ENCODE data around the gene HOXD8.

The HOXD8 gene

GRCh38 chr2:176152350-176153181 lies 23.1 kb downstream of the HOXD8 start:
- Histone ChIP-seq H3K27me3 (ENCODE audit: control insufficient read depth, insufficient read depth, low read length) (peaks cover 97% of the 10 kb centered on the region), H3K4me1 (ENCODE audit: control insufficient read depth, insufficient read depth, low read length) (peaks cover 2% of the 10 kb centered on the region), H3K9ac (ENCODE audit: low read length) (no peak overlapping the region), H3K9me3 (ENCODE audit: control insufficient read depth, low read length) (no peaks in the 10 kb centered on the region), H3K36me3 (ENCODE audit: control insufficient read depth, insufficient read depth, low read length) (no peaks in the 10 kb centered on the region), H3K4me3 (ENCODE audit: low read length) (no peak overlapping the region)

- H3K4me1 ChIP-seq (ENCODE audit: control insufficient read depth, insufficient read depth, low read length): peaks cover 5% of the 10 kb centered on the region
- H3K36me3 ChIP-seq (ENCODE audit: control insufficient read depth, insufficient read depth, low read length): no peaks in the 10 kb centered on the region
- no peak overlapping the region for H3K9ac ChIP-seq (ENCODE audit: low read length)
- H3K4me3 ChIP-seq (ENCODE audit: low read length): no peak overlapping the region
- no peaks in the 10 kb centered on the region for H3K9me3 ChIP-seq (ENCODE audit: control insufficient read depth, low read length)
- peaks cover 96% of the 10 kb centered on the region for H3K27me3 ChIP-seq (ENCODE audit: control insufficient read depth, insufficient read depth, low read length)
These were observed 25.2 kb downstream of the HOXD8 start for GRCh38 chr2:176154576-176155252.

- no peaks in the 10 kb centered on the region for H3K9me3 ChIP-seq (ENCODE audit: control insufficient read depth, low read length)
- H3K36me3 ChIP-seq (ENCODE audit: control insufficient read depth, insufficient read depth, low read length): no peaks in the 10 kb centered on the region
- no peak overlapping the region for H3K4me3 ChIP-seq (ENCODE audit: low read length)
- H3K27me3 ChIP-seq (ENCODE audit: control insufficient read depth, insufficient read depth, low read length): peaks cover 96% of the 10 kb centered on the region
- peaks cover 5% of the 10 kb centered on the region for H3K4me1 ChIP-seq (ENCODE audit: control insufficient read depth, insufficient read depth, low read length)
- H3K9ac ChIP-seq (ENCODE audit: low read length): no peak overlapping the region
These were observed 26.0 kb downstream of the HOXD8 start for GRCh38 chr2:176155356-176156044.

- Histone ChIP-seq H3K9me3 (ENCODE audit: control insufficient read depth, low read length) (no peaks in the 10 kb centered on the region), H3K27me3 (ENCODE audit: control insufficient read depth, insufficient read depth, low read length) (peaks cover 96% of the 10 kb centered on the region), H3K36me3 (ENCODE audit: control insufficient read depth, insufficient read depth, low read length) (no peaks in the 10 kb centered on the region), H3K4me3 (ENCODE audit: low read length) (no peak overlapping the region), H3K4me1 (ENCODE audit: control insufficient read depth, insufficient read depth, low read length) (peaks cover 5% of the 10 kb centered on the region), H3K9ac (ENCODE audit: low read length) (no peak overlapping the region)
These were observed 26.8 kb downstream of the HOXD8 start for GRCh38 chr2:176156301-176156806.

- H3K9ac ChIP-seq (ENCODE audit: low read length): no peak within 1 kb of the TSS
- peaks cover 5% of the 10 kb centered on the region for H3K4me1 ChIP-seq (ENCODE audit: control insufficient read depth, insufficient read depth, low read length)
- peaks cover 96% of the 10 kb centered on the region for H3K27me3 ChIP-seq (ENCODE audit: control insufficient read depth, insufficient read depth, low read length)
- no peaks in the 10 kb centered on the region for H3K9me3 ChIP-seq (ENCODE audit: control insufficient read depth, low read length)
- H3K4me3 ChIP-seq (ENCODE audit: low read length): no peak within 1 kb of the TSS
- no peaks in the 10 kb centered on the region for H3K36me3 ChIP-seq (ENCODE audit: control insufficient read depth, insufficient read depth, low read length)
These were observed 27.4 kb downstream of the HOXD8 start, which contains the start of gene HOXD3 for GRCh38 chr2:176156807-176157498. Gene HOXD3 (plus strand): TSS chr2:176157307. CDS start chr2:176169115, 11,808 bp downstream.

GRCh38 chr2:176157499-176158185 lies 28.1 kb downstream of the HOXD8 start:
- H3K36me3 ChIP-seq (ENCODE audit: control insufficient read depth, insufficient read depth, low read length): no peaks in the 10 kb centered on the region
- no peak overlapping the region for H3K4me3 ChIP-seq (ENCODE audit: low read length)
- no peak overlapping the region for H3K9ac ChIP-seq (ENCODE audit: low read length)
- peaks cover 5% of the 10 kb centered on the region for H3K4me1 ChIP-seq (ENCODE audit: control insufficient read depth, insufficient read depth, low read length)
- no peaks in the 10 kb centered on the region for H3K9me3 ChIP-seq (ENCODE audit: control insufficient read depth, low read length)
- H3K27me3 ChIP-seq (ENCODE audit: control insufficient read depth, insufficient read depth, low read length): peaks cover 96% of the 10 kb centered on the region

- no peak overlapping the region for H3K4me3 ChIP-seq (ENCODE audit: low read length)
- H3K27me3 ChIP-seq (ENCODE audit: control insufficient read depth, insufficient read depth, low read length): peaks cover 98% of the 10 kb centered on the region
These were observed 28.7 kb downstream of the HOXD8 start for GRCh38 chr2:176158186-176158591.

GRCh38 chr2:176158855-176159662 lies 29.6 kb downstream of the HOXD8 start:
- peaks cover 5% of the 10 kb centered on the region for H3K4me1 ChIP-seq (ENCODE audit: control insufficient read depth, insufficient read depth, low read length)
- H3K4me3 ChIP-seq (ENCODE audit: low read length): no peak overlapping the region
- H3K9me3 ChIP-seq (ENCODE audit: control insufficient read depth, low read length): no peaks in the 10 kb centered on the region
- H3K9ac ChIP-seq (ENCODE audit: low read length): no peak overlapping the region
- no peaks in the 10 kb centered on the region for H3K36me3 ChIP-seq (ENCODE audit: control insufficient read depth, insufficient read depth, low read length)
- H3K27me3 ChIP-seq (ENCODE audit: control insufficient read depth, insufficient read depth, low read length): peaks cover 98% of the 10 kb centered on the region

More at GRCh38 chr2:176158186-176158591, 28.7 kb downstream of the HOXD8 start:
- H3K9me3 ChIP-seq (ENCODE audit: control insufficient read depth, low read length): no peaks in the 10 kb centered on the region
- H3K36me3 ChIP-seq (ENCODE audit: control insufficient read depth, insufficient read depth, low read length): no peaks in the 10 kb centered on the region
- H3K9ac ChIP-seq (ENCODE audit: low read length): no peak overlapping the region
- peaks cover 5% of the 10 kb centered on the region for H3K4me1 ChIP-seq (ENCODE audit: control insufficient read depth, insufficient read depth, low read length)

GRCh38 chr2:176159663-176160250 lies 30.3 kb downstream of the HOXD8 start:
- Histone ChIP-seq H3K4me3 (ENCODE audit: low read length) (no peak overlapping the region), H3K36me3 (ENCODE audit: control insufficient read depth, insufficient read depth, low read length) (no peaks in the 10 kb centered on the region), H3K9me3 (ENCODE audit: control insufficient read depth, low read length) (no peaks in the 10 kb centered on the region), H3K9ac (ENCODE audit: low read length) (no peak overlapping the region), H3K4me1 (ENCODE audit: control insufficient read depth, insufficient read depth, low read length) (peaks cover 5% of the 10 kb centered on the region), H3K27me3 (ENCODE audit: control insufficient read depth, insufficient read depth, low read length) (peaks cover 98% of the 10 kb centered on the region)

GRCh38 chr2:176160251-176160985 lies 30.9 kb downstream of the HOXD8 start:
- no peak overlapping the region for H3K4me3 ChIP-seq (ENCODE audit: low read length)
- H3K36me3 ChIP-seq (ENCODE audit: control insufficient read depth, insufficient read depth, low read length): no peaks in the 10 kb centered on the region
- no peak overlapping the region for H3K9ac ChIP-seq (ENCODE audit: low read length)
- H3K4me1 ChIP-seq (ENCODE audit: control insufficient read depth, insufficient read depth, low read length): peaks cover 5% of the 10 kb centered on the region
- peaks cover 98% of the 10 kb centered on the region for H3K27me3 ChIP-seq (ENCODE audit: control insufficient read depth, insufficient read depth, low read length)
- H3K9me3 ChIP-seq (ENCODE audit: control insufficient read depth, low read length): no peaks in the 10 kb centered on the region

Measured in mucosa of stomach (tissue), 1 donor.